AG04450 (cell line): ENCODE measurements around the gene MRPL46. TPM values are rescaled to one million over a fixed set of nuclear protein-coding genes. Genes with fewer than 3 reads are reported as not detected.

Experiments used
- CTCF ChIA-PET: fragments of 300-600, 350-600 bp; formaldehyde crosslinking; extraction: SDS; loops from one replicate; lab custom pipeline; 2022; ENCODE audit warnings: antibody characterized with exemption, inconsistent platforms; lab: Charles Lee
- POLR2A ChIA-PET: fragments of 350-600 bp; formaldehyde crosslinking; extraction: SDS; loops from one replicate; lab custom pipeline; 2021; ENCODE audit warnings: antibody characterized with exemption, inconsistent platforms; lab: Yijun Ruan, JAX
- DNase-seq: peaks from one replicate; pipeline ENCODE4 v3.0.0-alpha.2; 2011; ENCODE audit warnings: low read depth, low spot score
- H3K27ac ChIP-seq: one replicate; pipeline ENCODE4 v1.5.1; 2012; ENCODE audit warnings: low read depth, low read length, control low read depth
- H3K27me3 ChIP-seq: one replicate; pipeline ENCODE4 v1.6.0; 2012; ENCODE audit warnings: low read length; ENCODE audit not compliant: control insufficient read depth, insufficient read depth
- H3K4me3 ChIP-seq: 2 replicates; pipeline ENCODE4 v1.5.1; 2011; ENCODE audit warnings: mild to moderate bottlenecking, low read depth, low read length, control low read depth
- H3K9me3 ChIP-seq: 2 replicates; pipeline ENCODE4 v1.5.1; 2012; ENCODE audit warnings: low read length; ENCODE audit not compliant: control insufficient read depth, insufficient read depth
- CTCF ChIP-seq: IDR thresholded peaks from 2 replicates; pipeline ENCODE4 v1.5.1; 2011; ENCODE audit warnings: low read depth, low read length, control low read depth, inconsistent platforms
- polyA plus RNA-seq: library from polyadenylated mRNA; depleted of rRNA; stranded (reverse); fragments of >200 nt; gene quantifications from 2 replicates; pipeline ENCODE4 v1.2.3, GENCODE V29; 2011

The MRPL46 gene
- polyA plus RNA-seq, 1 experiment: 28.0 TPM

DNA sequence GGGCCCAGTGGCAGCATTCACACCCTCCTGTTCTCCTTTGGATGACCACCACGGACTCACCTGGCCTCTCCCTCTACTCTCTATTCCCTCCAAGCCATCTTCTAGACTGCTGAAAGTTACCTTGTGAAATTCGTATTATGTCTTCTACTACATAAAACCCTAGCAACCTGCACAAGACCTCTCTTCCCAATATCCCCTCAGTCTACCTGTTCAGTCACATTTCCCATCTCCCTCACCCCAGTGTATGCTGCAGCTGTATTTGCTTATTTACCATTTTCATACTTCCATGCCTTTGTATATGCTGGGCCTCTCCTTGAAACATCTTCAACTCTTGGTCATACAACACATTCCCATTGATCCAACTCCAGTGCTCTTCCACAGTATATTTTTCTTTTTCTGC lies 44.0 kb upstream of the MRPL46 start:
- no peaks in the 10 kb centered on the region for H3K9me3 ChIP-seq
- no peak overlapping the region for H3K4me3 ChIP-seq
- H3K27me3 ChIP-seq: no peaks in the 10 kb centered on the region
- ChIA-PET CTCF (interaction anchor here (1.1 kb wide), 1 partner anchor 33 kb away, joined by 3 read pairs; no protein-coding TSS in a partner anchor), POLR2A (no interaction called here)
- DNase-seq: no peak
- TF ChIP-seq CTCF: no peak
- H3K27ac ChIP-seq: no peak overlapping the region

DNA sequence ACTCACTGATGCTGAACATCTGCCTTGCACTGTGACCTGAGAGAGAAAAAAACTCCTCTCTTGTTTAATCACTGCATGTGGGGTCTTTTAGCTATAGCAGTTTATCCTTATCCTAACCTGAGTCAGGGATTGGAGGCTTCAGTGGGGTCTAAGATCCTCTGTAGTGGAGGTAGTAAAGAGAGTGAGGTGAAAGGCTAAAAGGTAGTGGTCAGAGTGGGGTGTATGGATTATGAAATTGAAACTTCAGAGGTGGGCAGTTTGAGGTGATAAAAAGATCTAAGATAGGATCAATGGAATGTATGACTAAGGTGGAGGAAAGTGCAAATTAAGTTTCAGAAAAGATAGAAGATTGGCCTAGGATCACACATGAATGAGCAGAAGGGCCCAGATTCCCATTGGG lies 42.8 kb upstream of the MRPL46 start:
- DNase-seq: no peak
- Histone ChIP-seq H3K4me3 (no peak overlapping the region), H3K27me3 (no peaks in the 10 kb centered on the region), H3K27ac (no peak overlapping the region), H3K9me3 (no peaks in the 10 kb centered on the region)
- ChIA-PET POLR2A (no interaction called here), CTCF (no interaction called here)
- no peak for TF ChIP-seq CTCF

DNA sequence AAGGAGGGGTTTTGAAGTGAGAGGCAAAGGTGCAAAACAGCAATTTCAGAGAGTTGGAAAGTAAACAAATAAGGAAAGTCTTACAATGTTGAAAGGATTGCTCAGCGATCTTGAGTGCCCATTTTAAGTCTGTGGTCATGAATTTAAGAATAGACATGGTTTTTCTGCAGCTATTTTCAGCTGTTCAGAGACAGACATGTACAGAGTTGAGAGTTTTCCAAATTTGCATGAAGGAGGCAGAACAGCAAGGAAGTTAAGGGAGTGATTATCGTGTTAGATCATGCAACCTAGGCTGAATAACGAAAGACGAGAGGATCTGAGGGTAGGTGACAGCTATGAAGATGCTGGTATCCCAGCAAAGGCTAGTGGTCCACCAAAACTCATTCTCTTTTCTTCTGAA lies 42.1 kb upstream of the MRPL46 start:
- no peak overlapping the region for H3K4me3 ChIP-seq
- ChIA-PET POLR2A (no interaction called here), CTCF (no interaction called here)
- H3K27me3 ChIP-seq: no peaks in the 10 kb centered on the region
- DNase-seq: no peak
- H3K27ac ChIP-seq: no peak overlapping the region
- no peaks in the 10 kb centered on the region for H3K9me3 ChIP-seq
- no peak for TF ChIP-seq CTCF

DNA sequence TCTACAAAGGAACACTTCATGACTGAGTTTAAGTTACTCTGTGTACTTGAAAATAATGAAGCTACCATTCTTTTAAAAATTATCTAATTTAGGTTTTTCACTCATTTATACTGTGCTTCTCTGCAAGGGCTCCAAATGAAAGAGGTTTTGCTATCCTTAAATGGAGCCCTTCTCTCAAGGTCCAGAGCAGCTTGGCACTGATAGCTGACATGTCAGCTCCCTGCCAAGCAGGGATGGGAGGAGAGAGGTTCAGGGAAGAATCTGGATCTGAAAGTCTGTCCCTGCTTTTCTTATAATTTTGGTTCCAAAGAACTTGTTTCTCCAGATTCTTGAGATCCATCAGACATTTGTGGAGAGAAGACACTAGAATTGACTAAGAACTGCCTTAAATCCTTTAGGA lies 39.4 kb upstream of the MRPL46 start:
- DNase-seq: no peak

GRCh38 chr15:88505721-88506120 lies 38.5 kb upstream of the MRPL46 start:
- ChIA-PET CTCF (no interaction called here), POLR2A (no interaction called here)
- no peak for DNase-seq
- Histone ChIP-seq H3K4me3 (no peak overlapping the region), H3K9me3 (no peaks in the 10 kb centered on the region), H3K27ac (no peak overlapping the region), H3K27me3 (no peaks in the 10 kb centered on the region)
- no peak for TF ChIP-seq CTCF

More for the DNA sequence above, 39.4 kb upstream of the MRPL46 start:
- Histone ChIP-seq H3K27ac (no peak overlapping the region), H3K27me3 (no peaks in the 10 kb centered on the region), H3K9me3 (no peaks in the 10 kb centered on the region), H3K4me3 (no peak overlapping the region)
- no peak for TF ChIP-seq CTCF
- ChIA-PET POLR2A (no interaction called here), CTCF (interaction anchor here (0.5 kb wide), 1 partner anchor 449 kb away, joined by 4 read pairs; no protein-coding TSS in a partner anchor)
